ENCODE data around the gene MLIP. TPM values are rescaled to one million over a fixed set of nuclear protein-coding genes. Genes with fewer than 3 reads are reported as not detected.

The MLIP gene
- not detected for total RNA-seq
- not detected for total RNA-seq (2013)

GRCh38 chr6:54111341-54112045 lies at the start of gene MLIP:
TSS of gene MLIP (plus strand) at chr6:54111443. CDS start at chr6:54111480, 37 bp downstream.
- no peaks in the 10 kb centered on the region for H3K27me3 ChIP-seq (ENCODE audit: control insufficient read depth, insufficient read depth, low read length)
- no peaks in the 10 kb centered on the region for H3K9me3 ChIP-seq (ENCODE audit: control insufficient read depth, insufficient read depth, low read length)
- intact Hi-C loops (cut with micrococcal nuclease) = no loop called here
- no peaks in the 10 kb centered on the region for H3K36me3 ChIP-seq (ENCODE audit: control insufficient read depth, insufficient read depth, low read length)
- no peaks in the 10 kb centered on the region for H3K4me1 ChIP-seq (ENCODE audit: control insufficient read depth, insufficient read depth, low read length)
- Mint-ChIP-seq H3K36me3 (no peaks in the 10 kb centered on the region), H3K27me3 (ENCODE audit: low read depth in 2 of 2) (no peaks in the 10 kb centered on the region), H3K27ac (no peak within 1 kb of the TSS), H3K4me3 (no peak within 1 kb of the TSS), H3K4me1 (no peaks in the 10 kb centered on the region), H3K9me3 (peaks cover 12 to 16% of the 10 kb centered on the region in 2 donors)
- TF ChIP-seq, protein P1, sequence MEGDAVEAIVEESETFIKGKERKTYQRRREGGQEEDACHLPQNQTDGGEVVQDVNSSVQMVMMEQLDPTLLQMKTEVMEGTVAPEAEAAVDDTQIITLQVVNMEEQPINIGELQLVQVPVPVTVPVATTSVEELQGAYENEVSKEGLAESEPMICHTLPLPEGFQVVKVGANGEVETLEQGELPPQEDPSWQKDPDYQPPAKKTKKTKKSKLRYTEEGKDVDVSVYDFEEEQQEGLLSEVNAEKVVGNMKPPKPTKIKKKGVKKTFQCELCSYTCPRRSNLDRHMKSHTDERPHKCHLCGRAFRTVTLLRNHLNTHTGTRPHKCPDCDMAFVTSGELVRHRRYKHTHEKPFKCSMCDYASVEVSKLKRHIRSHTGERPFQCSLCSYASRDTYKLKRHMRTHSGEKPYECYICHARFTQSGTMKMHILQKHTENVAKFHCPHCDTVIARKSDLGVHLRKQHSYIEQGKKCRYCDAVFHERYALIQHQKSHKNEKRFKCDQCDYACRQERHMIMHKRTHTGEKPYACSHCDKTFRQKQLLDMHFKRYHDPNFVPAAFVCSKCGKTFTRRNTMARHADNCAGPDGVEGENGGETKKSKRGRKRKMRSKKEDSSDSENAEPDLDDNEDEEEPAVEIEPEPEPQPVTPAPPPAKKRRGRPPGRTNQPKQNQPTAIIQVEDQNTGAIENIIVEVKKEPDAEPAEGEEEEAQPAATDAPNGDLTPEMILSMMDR (IDR thresholded peaks at IDR 0.05) = no peak
- no peak within 1 kb of the TSS for H3K4me3 ChIP-seq (ENCODE audit: low read length)
- DNase-seq = no peak
- H3K27ac ChIP-seq (ENCODE audit: low read length) = no peak within 1 kb of the TSS
- WGBS (ENCODE audit: insufficient coverage) = 50% methylated on average over 7 of the region's 10 CpGs
- ATAC-seq = no peak

- H3K36me3 Mint-ChIP-seq = no peaks in the 10 kb centered on the region
- H3K4me1 Mint-ChIP-seq = no peaks in the 10 kb centered on the region
- DNase-seq (no peak), ATAC-seq (no peak)
- no peak overlapping the region for H3K4me3 ChIP-seq (ENCODE audit: low read length)
- TF ChIP-seq, protein P1 (IDR thresholded peaks at IDR 0.05) = no peak
- no peak overlapping the region for H3K27ac ChIP-seq (ENCODE audit: low read length)
- H3K9me3 ChIP-seq (ENCODE audit: control insufficient read depth, insufficient read depth, low read length) = no peaks in the 10 kb centered on the region
- no peak overlapping the region for H3K27ac Mint-ChIP-seq
- no peak overlapping the region for H3K4me3 Mint-ChIP-seq
- no peaks in the 10 kb centered on the region for H3K9me3 Mint-ChIP-seq
- intact Hi-C loops (cut with micrococcal nuclease) = no loop called here
- H3K4me1 ChIP-seq (ENCODE audit: control insufficient read depth, insufficient read depth, low read length) = no peaks in the 10 kb centered on the region
- no peaks in the 10 kb centered on the region for H3K36me3 ChIP-seq (ENCODE audit: control insufficient read depth, insufficient read depth, low read length)
- H3K27me3 ChIP-seq (ENCODE audit: control insufficient read depth, insufficient read depth, low read length) = no peaks in the 10 kb centered on the region
- H3K27me3 Mint-ChIP-seq (ENCODE audit: low read depth in 2 of 2) = no peaks in the 10 kb centered on the region
- 100% methylated on average over 1 of the region's 3 CpGs for WGBS (ENCODE audit: insufficient coverage)
Observed at GRCh38 chr6:54063228-54063539, 48.1 kb upstream of the MLIP start.

GRCh38 chr6:54068694-54069093 lies 42.5 kb upstream of the MLIP start:
- Mint-ChIP-seq H3K9me3 (no peaks in the 10 kb centered on the region), H3K27ac (no peak overlapping the region), H3K4me3 (no peak overlapping the region), H3K36me3 (no peaks in the 10 kb centered on the region), H3K27me3 (ENCODE audit: low read depth in 2 of 2) (no peaks in the 10 kb centered on the region), H3K4me1 (no peaks in the 10 kb centered on the region)
- DNase-seq = no peak
- no CpG with 5 or more reads among the region's 2 CpGs for WGBS (ENCODE audit: insufficient coverage)
- no peak for ATAC-seq
- no peaks in the 10 kb centered on the region for H3K4me1 ChIP-seq (ENCODE audit: control insufficient read depth, insufficient read depth, low read length)
- no peaks in the 10 kb centered on the region for H3K9me3 ChIP-seq (ENCODE audit: control insufficient read depth, insufficient read depth, low read length)
- TF ChIP-seq, protein P1 (IDR thresholded peaks at IDR 0.05) = no peak
- H3K27ac ChIP-seq (ENCODE audit: low read length) = no peak overlapping the region
- intact Hi-C loops (cut with micrococcal nuclease) = no loop called here
- H3K27me3 ChIP-seq (ENCODE audit: control insufficient read depth, insufficient read depth, low read length) = no peaks in the 10 kb centered on the region
- H3K36me3 ChIP-seq (ENCODE audit: control insufficient read depth, insufficient read depth, low read length) = no peaks in the 10 kb centered on the region
- H3K4me3 ChIP-seq (ENCODE audit: low read length) = no peak overlapping the region

DNA sequence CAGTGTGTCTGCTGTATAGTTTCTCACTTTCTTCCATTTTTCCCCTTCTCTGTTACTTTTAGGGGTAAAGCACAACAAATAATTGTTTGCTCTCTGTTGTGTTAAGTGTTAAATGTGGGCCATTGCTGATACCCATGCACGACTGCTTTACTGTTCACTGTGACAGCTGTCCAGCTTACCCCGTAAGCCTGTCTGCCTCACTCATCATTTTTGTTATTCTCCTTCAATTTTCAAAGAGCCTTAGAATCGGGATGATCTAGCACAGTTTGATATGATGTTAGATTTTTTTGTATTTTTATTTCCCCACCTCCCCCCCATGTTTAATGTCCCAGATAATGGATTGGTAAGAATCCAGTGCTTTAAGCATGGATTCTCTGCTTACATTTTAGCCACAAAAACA lies 41.2 kb upstream of the MLIP start:
- intact Hi-C loops (cut with micrococcal nuclease) = loop anchor here (1.0 kb wide), 1 partner anchor 8 kb away; no protein-coding TSS in a partner anchor
- DNase-seq = no peak
- no peak overlapping the region for H3K27ac Mint-ChIP-seq
- no peaks in the 10 kb centered on the region for H3K4me1 Mint-ChIP-seq
- no peak for ATAC-seq
- H3K27me3 ChIP-seq (ENCODE audit: control insufficient read depth, insufficient read depth, low read length) = no peaks in the 10 kb centered on the region
- H3K9me3 ChIP-seq (ENCODE audit: control insufficient read depth, insufficient read depth, low read length) = no peaks in the 10 kb centered on the region
- H3K4me3 Mint-ChIP-seq = no peak overlapping the region
- H3K36me3 ChIP-seq (ENCODE audit: control insufficient read depth, insufficient read depth, low read length) = no peaks in the 10 kb centered on the region
- H3K9me3 Mint-ChIP-seq = no peaks in the 10 kb centered on the region
- no peaks in the 10 kb centered on the region for H3K27me3 Mint-ChIP-seq (ENCODE audit: low read depth in 2 of 2)
- no peak overlapping the region for H3K27ac ChIP-seq (ENCODE audit: low read length)
- TF ChIP-seq, protein P1 (IDR thresholded peaks at IDR 0.05) = no peak
- no peaks in the 10 kb centered on the region for H3K4me1 ChIP-seq (ENCODE audit: control insufficient read depth, insufficient read depth, low read length)
- no peaks in the 10 kb centered on the region for H3K36me3 Mint-ChIP-seq
- H3K4me3 ChIP-seq (ENCODE audit: low read length) = no peak overlapping the region
- WGBS (ENCODE audit: insufficient coverage) = no CpG with 5 or more reads among the region's 3 CpGs
